Rectal smooth muscle tissue (tissue), 1 donor: ENCODE data around the gene MSI1.
"Not testable (repeated sequence)": the region's sequence is repeated elsewhere in the genome, so short reads cannot be mapped to it uniquely, and the experiment has no call there.

ENCODE experiments used
- H3K27ac ChIP-seq: one replicate; pipeline ENCODE4 v1.7.0; 2013; ENCODE audit warnings: low read depth, low read length, inconsistent platforms
- H3K27me3 ChIP-seq: one replicate; pipeline ENCODE4 v1.7.0; 2013; ENCODE audit warnings: low read length; ENCODE audit not compliant: control insufficient read depth, insufficient read depth
- H3K36me3 ChIP-seq: one replicate; pipeline ENCODE4 v1.7.0; 2013; ENCODE audit warnings: low read length; ENCODE audit not compliant: control insufficient read depth, insufficient read depth
- H3K4me1 ChIP-seq: one replicate; pipeline ENCODE4 v1.7.0; 2013; ENCODE audit warnings: low read length; ENCODE audit not compliant: control insufficient read depth, insufficient read depth
- H3K4me3 ChIP-seq: one replicate; pipeline ENCODE4 v1.7.0; 2013; ENCODE audit warnings: low read length
- H3K9ac ChIP-seq: one replicate; pipeline ENCODE4 v1.7.0; 2013; ENCODE audit warnings: low read length

MSI1 gene

DNA sequence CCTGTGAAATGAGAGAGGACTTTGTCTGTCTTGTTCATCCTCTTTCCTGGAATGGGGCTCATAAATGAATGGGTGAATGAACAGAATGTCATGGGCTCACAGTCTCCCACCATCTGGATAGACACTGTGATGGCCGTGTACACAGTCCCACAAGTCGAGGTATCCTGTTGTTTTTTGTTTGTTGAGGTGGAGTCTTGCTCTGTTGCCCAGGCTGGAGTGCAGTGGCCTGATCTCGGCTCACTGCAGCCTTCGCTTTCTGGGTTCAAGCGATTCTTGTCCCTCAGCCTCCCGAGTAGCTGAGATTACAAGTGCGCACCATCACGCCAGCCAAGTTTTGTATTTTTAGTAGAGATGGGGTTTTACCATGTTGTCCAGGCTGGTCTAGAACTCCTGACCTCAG lies 25.3 kb downstream of the MSI1 start:
- Histone ChIP-seq H3K4me1 (no peaks in the 10 kb centered on the region), H3K36me3 (no peaks in the 10 kb centered on the region)

DNA sequence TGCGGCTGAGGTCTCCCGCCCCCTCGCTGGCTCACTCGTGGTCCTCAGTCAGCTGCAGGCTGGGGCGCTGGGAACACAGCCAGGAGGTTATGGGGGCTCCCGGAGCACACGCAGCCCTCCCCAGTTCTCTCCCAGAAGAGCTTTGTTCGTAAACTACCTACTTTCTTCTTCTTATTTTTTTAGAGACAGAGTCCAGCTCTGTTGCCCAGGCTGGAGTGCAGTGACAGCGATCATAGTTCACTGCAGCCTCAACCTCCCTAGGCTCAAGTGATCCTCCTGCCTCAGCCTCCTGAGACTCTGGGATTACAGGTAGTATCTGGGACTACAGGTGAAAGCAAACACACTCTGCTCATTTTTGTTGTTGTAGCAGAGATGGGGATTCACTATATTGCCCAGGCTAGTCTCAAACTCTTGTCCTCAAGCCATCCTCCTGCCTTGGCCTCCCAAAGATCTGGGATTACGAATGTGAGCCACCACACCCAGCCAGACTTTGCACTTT lies 25.9 kb downstream of the MSI1 start:
- Histone ChIP-seq H3K27me3 (no peaks in the 10 kb centered on the region), H3K27ac (no peak overlapping the region), H3K9ac (no peak overlapping the region), H3K36me3 (no peaks in the 10 kb centered on the region), H3K4me3 (no peak overlapping the region), H3K4me1 (no peaks in the 10 kb centered on the region)

More for the DNA sequence above, 25.3 kb downstream of the MSI1 start:
- Histone ChIP-seq H3K9ac (no peak overlapping the region), H3K4me3 (no peak overlapping the region), H3K27ac (no peak overlapping the region), H3K27me3 (no peaks in the 10 kb centered on the region)

DNA sequence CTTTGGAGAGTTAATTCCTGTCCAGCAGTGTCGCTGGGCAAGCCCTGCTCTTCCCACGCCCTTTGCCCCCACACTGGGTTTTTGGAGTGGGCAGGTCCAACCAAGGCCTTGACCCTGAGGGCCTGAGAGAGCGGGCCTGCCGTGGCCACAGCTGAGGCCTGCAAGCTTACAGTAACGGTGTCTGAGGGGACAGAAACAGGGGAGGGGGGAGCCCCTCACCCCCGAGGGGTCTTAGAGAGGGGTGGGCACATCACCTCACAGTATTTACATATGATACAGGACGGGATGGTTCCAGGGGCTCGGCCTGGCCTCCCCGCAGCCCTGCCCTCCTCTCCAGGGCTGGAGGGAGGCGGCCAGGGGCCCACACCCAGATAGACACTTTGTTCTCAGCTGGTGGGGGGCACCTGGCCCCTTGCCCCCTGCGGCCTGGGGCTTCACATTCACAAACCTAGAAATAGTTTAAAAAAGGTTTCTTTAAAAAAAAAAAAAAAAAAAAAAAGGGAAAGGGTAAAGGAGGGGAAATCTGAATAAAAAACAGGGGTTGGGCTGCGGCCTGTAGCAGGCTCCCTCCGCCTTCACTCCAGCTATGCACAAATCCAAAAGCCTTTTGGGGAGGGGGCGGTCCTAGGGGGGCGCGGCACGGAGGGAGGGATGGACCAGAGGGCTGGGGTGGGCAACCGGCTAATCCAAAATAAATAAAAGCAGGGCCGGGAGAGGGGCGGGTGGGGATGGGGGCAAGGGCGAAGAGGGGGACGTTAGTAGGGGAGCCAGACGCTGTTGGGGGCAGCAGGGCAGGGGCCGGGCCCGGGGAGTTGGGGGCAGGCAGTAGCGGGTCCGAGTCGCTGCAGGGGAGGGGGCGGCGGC lies 26.6 kb downstream of the MSI1 start:
- Histone ChIP-seq H3K4me1 (no peaks in the 10 kb centered on the region), H3K9ac (no peak overlapping the region), H3K4me3 (no peak overlapping the region), H3K27me3 (no peaks in the 10 kb centered on the region), H3K36me3 (no peaks in the 10 kb centered on the region), H3K27ac (no peak overlapping the region)

DNA sequence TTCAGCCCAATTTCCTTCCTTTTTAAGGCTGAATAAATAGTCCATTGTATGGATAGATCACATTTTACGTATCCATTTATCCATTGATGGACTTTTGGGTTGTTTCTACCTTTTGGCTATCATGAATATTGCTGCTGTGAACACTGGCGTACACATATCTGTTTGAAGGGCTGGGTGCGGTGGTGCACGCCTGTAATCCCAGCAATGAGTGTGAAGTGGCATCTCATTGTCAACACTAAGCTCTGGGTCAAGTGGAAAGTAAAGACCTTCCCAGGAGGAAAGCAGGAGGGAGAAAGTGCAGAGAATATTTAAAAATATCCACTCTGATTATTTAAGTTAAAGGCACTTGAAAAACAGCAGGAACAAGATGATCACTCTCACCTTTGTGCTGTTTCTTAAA lies 29.7 kb downstream of the MSI1 start:
- H3K27ac ChIP-seq: no peak overlapping the region
- H3K36me3 ChIP-seq: no peaks in the 10 kb centered on the region
- no peaks in the 10 kb centered on the region for H3K4me1 ChIP-seq
- H3K9ac ChIP-seq: no peak overlapping the region
- H3K27me3 ChIP-seq: no peaks in the 10 kb centered on the region
- no peak overlapping the region for H3K4me3 ChIP-seq

DNA sequence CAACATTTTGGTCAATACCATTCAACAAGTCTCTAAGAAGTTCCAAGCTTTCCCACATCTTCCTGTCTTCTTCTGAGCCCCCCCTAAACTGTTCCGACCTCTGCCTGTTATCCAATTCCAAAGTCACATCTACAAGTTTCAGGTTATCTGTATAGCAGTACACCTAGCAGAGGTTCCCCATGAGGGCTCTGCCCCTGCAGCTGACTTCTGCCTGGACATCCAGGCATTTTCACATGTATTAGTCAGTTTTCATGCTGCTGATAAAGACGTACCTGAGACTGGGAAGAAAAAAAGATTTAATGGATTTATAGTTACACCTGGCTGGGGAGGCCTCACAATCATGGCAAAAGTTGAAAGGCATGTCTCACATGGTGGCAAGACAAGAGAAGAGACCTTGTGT lies 31.2 kb downstream of the MSI1 start:
- H3K27ac ChIP-seq: no peak overlapping the region
- no peak overlapping the region for H3K9ac ChIP-seq
- H3K4me1 ChIP-seq: no peaks in the 10 kb centered on the region
- H3K27me3 ChIP-seq: no peaks in the 10 kb centered on the region
- no peak overlapping the region for H3K4me3 ChIP-seq
- H3K36me3 ChIP-seq: no peaks in the 10 kb centered on the region

DNA sequence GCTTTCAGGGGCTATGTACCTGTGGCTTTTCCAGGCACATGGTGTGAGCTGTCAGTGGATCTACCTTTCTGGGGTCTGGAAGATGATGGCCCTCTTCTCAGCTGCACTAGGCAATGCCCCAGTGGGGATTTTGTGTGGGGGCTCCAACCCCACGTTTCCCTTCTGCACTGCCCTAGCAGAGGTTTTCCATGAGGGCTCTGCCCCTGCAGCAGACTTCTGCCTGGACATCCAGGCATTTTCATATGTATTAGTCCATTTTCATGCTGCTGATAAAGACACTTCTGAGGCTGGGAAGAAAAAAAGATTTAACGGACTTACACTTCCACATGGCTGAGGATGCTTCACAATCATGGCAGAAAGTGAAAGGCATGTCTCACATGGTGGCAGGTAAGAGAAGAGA lies 32.6 kb downstream of the MSI1 start:
- H3K9ac ChIP-seq, H3K4me3 ChIP-seq, H3K27me3 ChIP-seq, H3K27ac ChIP-seq, H3K4me1 ChIP-seq, H3K36me3 ChIP-seq: not testable (repeated sequence)

DNA sequence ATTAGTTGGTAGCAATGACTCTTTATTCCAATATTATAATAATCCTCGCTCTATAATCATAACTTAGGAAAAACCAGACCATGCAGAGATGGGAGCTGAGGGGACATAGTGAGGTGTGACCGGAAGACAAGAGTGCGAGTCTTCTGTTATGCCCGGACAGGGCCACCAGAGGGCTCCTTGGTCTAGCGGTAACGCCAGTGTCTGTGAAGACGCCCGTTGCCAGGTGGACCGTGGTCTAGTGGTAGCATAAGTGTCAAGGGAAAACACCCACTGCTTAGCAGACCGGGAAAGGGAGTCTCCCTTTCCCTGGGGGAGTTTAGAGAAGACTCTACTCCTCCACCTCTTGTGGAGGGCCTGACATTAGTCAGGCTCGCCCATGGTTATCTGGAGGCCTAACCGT lies 33.5 kb downstream of the MSI1 start:
- not testable (repeated sequence) for H3K27me3 ChIP-seq

DNA sequence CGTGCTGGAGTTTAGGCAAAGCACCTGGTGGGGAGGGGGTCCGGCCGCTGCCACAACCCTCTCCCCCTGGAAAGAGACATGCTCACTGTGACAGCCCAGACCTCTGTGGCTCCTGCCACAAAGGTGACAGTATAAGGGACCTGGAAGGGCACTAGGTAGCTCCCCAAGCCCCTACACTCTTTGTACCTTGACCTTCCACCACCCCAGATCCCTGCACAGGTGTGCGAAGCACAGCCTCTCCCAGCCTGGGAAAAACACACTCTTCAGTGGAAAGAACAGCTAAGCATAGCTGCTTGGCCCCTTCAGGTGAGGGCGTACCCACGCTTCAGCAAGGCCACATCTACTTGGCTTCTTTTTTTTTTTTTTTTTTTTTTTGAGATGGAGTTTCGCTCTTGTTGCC lies 36.4 kb downstream of the MSI1 start:
- Histone ChIP-seq H3K36me3 (no peaks in the 10 kb centered on the region), H3K27me3 (no peaks in the 10 kb centered on the region), H3K4me1 (no peaks in the 10 kb centered on the region), H3K9ac (no peak overlapping the region), H3K27ac (no peak overlapping the region), H3K4me3 (no peak overlapping the region)

More for the DNA sequence above, 33.5 kb downstream of the MSI1 start:
- not testable (repeated sequence) for H3K36me3 ChIP-seq, H3K27ac ChIP-seq, H3K4me3 ChIP-seq, H3K9ac ChIP-seq, H3K4me1 ChIP-seq

DNA sequence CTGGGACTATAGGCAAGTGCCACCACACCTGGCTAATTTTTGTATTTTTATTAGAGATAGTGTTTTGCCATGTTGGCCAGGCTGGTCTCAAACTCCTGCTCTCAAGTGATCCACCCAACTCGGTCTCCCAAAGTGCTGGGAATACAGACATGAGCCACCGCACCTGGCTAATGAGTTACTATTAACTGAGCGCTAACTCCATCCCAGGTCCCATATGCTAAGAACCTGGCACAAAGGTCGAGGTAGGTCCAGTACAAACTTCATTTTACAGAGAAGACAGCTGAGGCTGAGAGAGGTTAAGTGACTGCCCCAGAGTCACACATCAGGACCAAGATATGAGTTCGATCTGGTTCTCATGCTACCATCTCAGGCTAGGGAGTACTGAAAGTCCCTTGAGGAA lies 36.9 kb downstream of the MSI1 start:
- Histone ChIP-seq H3K27me3 (no peaks in the 10 kb centered on the region), H3K4me3 (no peak overlapping the region), H3K4me1 (no peaks in the 10 kb centered on the region), H3K9ac (no peak overlapping the region), H3K36me3 (no peaks in the 10 kb centered on the region), H3K27ac (no peak overlapping the region)

DNA sequence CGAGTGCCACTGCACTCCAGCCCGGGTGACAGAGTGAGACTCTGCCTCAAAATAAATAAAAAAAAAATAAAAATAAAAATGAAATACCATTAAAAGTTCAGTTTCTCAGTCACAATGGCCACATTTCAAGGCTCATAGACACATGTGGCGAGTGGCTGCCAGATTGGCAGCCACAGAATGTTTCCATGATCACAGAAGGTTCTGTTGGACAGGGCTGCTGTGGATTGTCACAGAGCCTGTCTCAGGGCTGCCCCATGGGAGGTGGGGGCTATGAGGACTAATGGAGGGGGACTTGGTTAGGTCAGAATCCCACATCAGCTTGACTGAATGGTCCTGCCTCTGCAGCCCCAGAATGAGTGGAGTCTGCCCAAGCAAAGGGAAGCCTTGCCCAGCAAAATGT lies 37.6 kb downstream of the MSI1 start:
- Histone ChIP-seq H3K27me3 (no peaks in the 10 kb centered on the region), H3K4me3 (no peak overlapping the region), H3K9ac (no peak overlapping the region), H3K36me3 (no peaks in the 10 kb centered on the region), H3K27ac (no peak overlapping the region), H3K4me1 (no peaks in the 10 kb centered on the region)

DNA sequence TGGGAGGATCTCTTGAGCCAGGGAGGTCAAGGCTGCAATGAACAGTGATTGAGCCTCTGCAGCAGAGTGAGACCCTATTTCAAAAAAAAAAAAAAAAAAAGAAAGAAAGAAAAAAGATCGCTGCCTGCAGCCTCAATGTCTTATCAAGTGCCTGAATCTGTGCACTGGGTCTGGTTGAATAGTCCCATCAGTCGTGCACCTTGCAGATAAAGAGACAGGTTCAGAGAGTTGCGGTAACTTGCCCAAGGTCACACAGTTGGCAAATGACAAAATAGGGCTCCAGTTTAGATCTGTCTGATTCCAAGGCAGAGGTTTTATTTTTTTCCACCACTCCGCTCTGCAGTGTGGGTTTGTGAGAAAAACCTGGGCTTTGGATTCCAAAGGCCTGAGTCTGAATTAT lies 40.7 kb downstream of the MSI1 start:
- H3K9ac ChIP-seq: no peak overlapping the region
- H3K27ac ChIP-seq: no peak overlapping the region
- H3K4me1 ChIP-seq: no peaks in the 10 kb centered on the region
- H3K36me3 ChIP-seq: no peaks in the 10 kb centered on the region
- H3K4me3 ChIP-seq: no peak overlapping the region
- H3K27me3 ChIP-seq: no peaks in the 10 kb centered on the region

DNA sequence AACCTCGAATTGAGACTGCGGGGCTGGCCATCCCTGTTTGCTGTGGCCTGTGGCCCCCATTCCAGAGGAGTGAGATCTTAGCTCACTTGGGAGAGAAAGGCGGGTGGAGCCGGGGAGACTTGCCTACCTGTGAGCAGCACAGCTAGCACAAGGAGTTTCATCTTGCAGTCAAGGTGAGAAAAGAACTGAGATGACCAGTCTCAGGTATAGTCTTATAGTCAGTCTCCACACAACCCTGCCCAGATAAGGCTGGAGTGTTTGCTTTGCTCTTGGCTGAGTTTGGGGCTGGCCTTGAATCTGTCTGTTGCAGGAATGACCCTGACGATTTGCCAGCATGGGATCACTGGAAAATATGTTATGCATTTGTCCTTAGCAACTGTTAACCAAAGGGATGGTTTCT lies 41.4 kb downstream of the MSI1 start, which contains the start of gene PLA2G1B:
TSS of gene PLA2G1B (minus strand) at position 187 of the 400 bp plus-strand sequence. CDS start at position 161, 26 bp downstream.
- Histone ChIP-seq H3K27me3 (no peaks in the 10 kb centered on the region), H3K9ac (no peak within 1 kb of the TSS), H3K4me3 (no peak within 1 kb of the TSS), H3K36me3 (no peaks in the 10 kb centered on the region), H3K4me1 (no peaks in the 10 kb centered on the region), H3K27ac (no peak within 1 kb of the TSS)

DNA sequence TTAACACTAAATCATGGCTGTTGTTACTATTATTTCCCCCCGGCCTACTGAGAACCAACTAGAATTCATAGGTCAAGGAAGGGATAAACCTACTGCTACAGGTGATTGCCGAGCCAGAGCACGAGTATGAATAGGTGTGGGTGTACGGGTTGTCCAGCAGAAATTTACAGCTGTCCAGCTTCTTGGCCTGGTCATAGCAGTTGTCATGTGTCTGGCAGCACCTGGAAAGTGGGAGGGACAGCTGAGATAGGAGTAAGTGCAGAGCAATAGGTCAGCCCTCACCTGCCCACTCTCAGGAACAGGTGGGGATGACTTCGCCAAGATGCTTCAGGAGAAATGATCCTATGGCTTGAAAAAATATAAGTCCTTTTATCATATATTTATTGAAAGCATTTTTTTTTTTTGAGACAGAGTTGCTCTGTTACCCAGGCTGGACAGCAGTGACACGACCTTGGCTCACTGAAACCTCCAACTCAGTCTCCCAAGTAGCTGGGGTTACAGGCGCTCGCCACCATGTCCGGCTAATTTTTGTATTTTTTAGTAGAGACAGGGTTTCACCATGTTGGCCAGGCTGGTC lies 44.0 kb downstream of the MSI1 start:
- Histone ChIP-seq H3K27ac (no peak overlapping the region), H3K9ac (no peak overlapping the region), H3K4me3 (no peak overlapping the region), H3K4me1 (no peaks in the 10 kb centered on the region), H3K27me3 (no peaks in the 10 kb centered on the region), H3K36me3 (no peaks in the 10 kb centered on the region)
